Glutamatergic neuron (in vitro differentiated cells): Measurements from ENCODE around the gene SH3TC1. TPM values are rescaled to one million over a fixed set of nuclear protein-coding genes. Genes with fewer than 3 reads are reported as not detected.

Source experiments
- DNase-seq: peaks from one replicate; pipeline ENCODE4 v3.0.0; 2022
- H3K27ac Mint-ChIP-seq: one replicate; pipeline ENCODE4 v1.8.0; 2020; ENCODE audit warnings: mild to moderate bottlenecking, mixed read lengths, inconsistent platforms; ENCODE audit not compliant: unreplicated experiment
- H3K27me3 Mint-ChIP-seq: one replicate; pipeline ENCODE4 v1.8.0; 2020; ENCODE audit warnings: mild to moderate bottlenecking, moderate library complexity, mixed read lengths, inconsistent platforms; ENCODE audit not compliant: unreplicated experiment
- H3K36me3 Mint-ChIP-seq: one replicate; pipeline ENCODE4 v1.8.0; 2020; ENCODE audit warnings: mild to moderate bottlenecking, mixed read lengths, inconsistent platforms; ENCODE audit not compliant: unreplicated experiment
- H3K4me1 Mint-ChIP-seq: one replicate; pipeline ENCODE4 v1.8.0; 2020; ENCODE audit warnings: mild to moderate bottlenecking, low read depth, mixed read lengths, inconsistent platforms; ENCODE audit not compliant: unreplicated experiment
- H3K4me3 Mint-ChIP-seq: one replicate; pipeline ENCODE4 v1.8.0; 2020; ENCODE audit warnings: mild to moderate bottlenecking, mixed read lengths, inconsistent platforms; ENCODE audit not compliant: unreplicated experiment
- H3K9me3 Mint-ChIP-seq: one replicate; pipeline ENCODE4 v1.8.0; 2020; ENCODE audit warnings: mild to moderate bottlenecking, moderate library complexity, mixed read lengths, inconsistent platforms; ENCODE audit not compliant: unreplicated experiment
- total RNA-seq: library from RNA; stranded (reverse); fragmentation: NEBNext Ultra II Directional; extraction: Animal tissue kit (Norgen Biotek cat#: 25700); gene quantifications from one replicate; pipeline ENCODE4 v1.2.1, GENCODE V29; 2021; ENCODE audit not compliant: unreplicated experiment
- TF ChIP-seq, protein P1 (sequence below): fragments of 200-600 bp; sonication (generic); IDR thresholded peaks from one replicate; pipeline ENCODE4 v1.5.0; 2021; ENCODE audit not compliant: partially characterized antibody, unreplicated experiment

Gene SH3TC1
- total RNA-seq, 1 donor from 2014 or later, result not detected

DNA sequence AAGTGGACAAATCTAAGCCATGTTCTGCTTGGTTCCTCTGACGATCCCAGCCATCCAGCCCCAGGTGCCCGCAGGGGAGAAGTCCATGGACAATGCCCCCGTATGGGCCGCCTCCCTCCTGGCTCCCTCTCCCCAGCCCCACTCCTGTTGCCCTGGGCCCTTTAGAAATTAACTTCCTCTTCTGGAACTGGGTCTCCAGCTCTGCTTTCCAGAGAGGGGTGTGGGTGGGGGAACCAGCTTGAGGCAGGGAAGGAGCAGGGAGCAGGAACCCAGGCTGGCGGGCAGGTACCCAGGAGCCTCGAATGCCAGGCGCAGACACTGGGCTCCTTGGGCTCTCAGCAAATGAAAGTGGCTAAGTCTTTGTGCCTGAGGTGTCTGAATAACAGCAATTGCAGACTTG lies 27.8 kb upstream of the SH3TC1 start:
- Mint-ChIP-seq H3K9me3 (peaks cover 5% of the 10 kb centered on the region), H3K4me1 (peaks cover 9% of the 10 kb centered on the region), H3K27ac (no peak overlapping the region), H3K4me3 (peak overlapping the region; percentile 32), H3K27me3 (peaks cover 2% of the 10 kb centered on the region), H3K36me3 (no peaks in the 10 kb centered on the region)
- no peak for DNase-seq
- TF ChIP-seq, protein P1, sequence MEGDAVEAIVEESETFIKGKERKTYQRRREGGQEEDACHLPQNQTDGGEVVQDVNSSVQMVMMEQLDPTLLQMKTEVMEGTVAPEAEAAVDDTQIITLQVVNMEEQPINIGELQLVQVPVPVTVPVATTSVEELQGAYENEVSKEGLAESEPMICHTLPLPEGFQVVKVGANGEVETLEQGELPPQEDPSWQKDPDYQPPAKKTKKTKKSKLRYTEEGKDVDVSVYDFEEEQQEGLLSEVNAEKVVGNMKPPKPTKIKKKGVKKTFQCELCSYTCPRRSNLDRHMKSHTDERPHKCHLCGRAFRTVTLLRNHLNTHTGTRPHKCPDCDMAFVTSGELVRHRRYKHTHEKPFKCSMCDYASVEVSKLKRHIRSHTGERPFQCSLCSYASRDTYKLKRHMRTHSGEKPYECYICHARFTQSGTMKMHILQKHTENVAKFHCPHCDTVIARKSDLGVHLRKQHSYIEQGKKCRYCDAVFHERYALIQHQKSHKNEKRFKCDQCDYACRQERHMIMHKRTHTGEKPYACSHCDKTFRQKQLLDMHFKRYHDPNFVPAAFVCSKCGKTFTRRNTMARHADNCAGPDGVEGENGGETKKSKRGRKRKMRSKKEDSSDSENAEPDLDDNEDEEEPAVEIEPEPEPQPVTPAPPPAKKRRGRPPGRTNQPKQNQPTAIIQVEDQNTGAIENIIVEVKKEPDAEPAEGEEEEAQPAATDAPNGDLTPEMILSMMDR, result no peak

DNA sequence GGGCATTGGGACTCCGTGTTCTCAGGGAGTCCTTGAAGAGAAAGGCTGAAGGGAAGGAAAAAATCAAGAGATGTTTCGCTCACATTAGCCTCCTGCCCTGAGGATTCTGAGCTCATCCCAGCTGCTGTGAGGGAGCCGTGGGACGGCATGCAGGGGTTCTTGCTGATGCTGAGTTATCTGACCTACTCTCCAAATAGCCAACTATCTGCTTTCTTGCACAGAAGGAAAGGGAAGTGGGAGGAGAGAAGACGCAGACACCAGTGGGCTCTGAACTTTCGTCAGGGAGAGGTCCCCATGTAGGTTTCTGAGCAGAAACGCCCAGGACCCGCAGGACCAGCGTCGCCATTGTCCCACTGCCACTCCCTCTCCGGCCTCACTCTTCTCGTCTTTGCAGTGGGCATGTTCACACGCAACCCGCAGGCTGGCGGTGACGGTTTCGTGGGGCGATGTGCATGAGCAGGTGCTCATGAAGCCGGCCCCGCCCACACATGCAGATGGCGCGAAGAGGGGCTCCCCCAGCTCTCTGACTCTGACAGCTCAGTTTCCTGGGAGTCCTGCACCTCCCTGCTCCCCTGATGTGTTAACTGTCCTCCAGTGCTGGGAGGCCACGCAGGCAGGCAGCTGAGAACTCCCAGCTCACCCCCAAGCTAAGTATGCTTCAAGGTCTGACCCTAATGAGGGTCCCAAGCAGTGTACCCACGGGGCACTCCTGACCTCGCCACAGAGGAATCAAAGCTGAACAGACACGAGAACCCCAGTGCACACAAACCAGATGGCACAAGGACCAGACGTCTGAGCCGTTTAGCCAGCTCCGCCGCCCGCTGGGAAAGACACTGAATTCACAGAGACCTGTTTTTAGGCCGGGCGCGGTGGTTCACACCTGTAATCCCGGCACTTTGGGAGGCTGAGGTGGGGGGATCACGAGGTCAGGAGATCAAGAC lies 26.8 kb upstream of the SH3TC1 start:
- H3K4me1 Mint-ChIP-seq, result peaks cover 9% of the 10 kb centered on the region
- H3K27me3 Mint-ChIP-seq, result peaks cover 2% of the 10 kb centered on the region
- no peak overlapping the region for H3K27ac Mint-ChIP-seq
- no peak overlapping the region for H3K4me3 Mint-ChIP-seq
- DNase-seq, result no peak
- TF ChIP-seq, protein P1, result no peak
- H3K9me3 Mint-ChIP-seq, result peaks cover 3% of the 10 kb centered on the region
- no peaks in the 10 kb centered on the region for H3K36me3 Mint-ChIP-seq

DNA sequence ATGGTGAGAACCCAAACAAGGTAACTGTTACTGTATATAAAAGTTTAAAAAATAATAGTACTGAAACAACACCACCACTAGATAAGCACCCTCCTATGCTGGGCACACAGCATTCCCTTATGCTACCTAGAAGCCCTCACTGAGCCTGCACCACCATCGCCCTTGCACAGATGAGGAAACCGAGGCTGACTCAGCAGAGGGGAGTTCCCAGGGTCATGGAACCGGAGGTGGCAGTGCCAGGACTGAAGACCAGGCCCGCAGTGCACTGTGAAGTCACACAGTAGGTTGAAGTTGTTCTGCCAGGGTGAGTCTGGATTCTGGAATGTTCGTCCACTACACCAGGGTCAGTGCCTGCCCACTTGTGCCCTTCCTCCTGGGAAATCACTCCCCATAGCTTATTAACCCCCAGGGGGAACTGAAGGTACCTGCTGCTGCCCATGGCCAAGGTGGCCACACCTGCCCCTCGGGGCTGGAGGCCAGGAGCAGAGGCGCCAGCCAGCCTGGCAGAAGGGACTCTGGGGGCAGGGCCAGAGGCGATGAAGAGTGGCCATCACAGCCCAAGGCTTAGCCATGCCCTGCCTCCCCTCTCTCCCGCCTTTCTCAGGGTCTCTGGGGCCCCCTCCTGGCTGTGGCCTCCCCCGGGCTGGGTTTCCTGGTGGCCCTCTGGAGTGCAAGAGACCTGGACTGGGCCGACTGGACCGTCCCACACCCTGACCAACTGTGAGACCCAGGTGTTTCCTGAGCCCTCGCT lies 25.4 kb upstream of the SH3TC1 start:
- Mint-ChIP-seq H3K27me3 (peaks cover 2% of the 10 kb centered on the region), H3K27ac (no peak overlapping the region), H3K9me3 (no peaks in the 10 kb centered on the region), H3K4me3 (no peak overlapping the region), H3K36me3 (no peaks in the 10 kb centered on the region), H3K4me1 (peaks cover 9% of the 10 kb centered on the region)
- TF ChIP-seq, protein P1, result no peak
- DNase-seq, result no peak

DNA sequence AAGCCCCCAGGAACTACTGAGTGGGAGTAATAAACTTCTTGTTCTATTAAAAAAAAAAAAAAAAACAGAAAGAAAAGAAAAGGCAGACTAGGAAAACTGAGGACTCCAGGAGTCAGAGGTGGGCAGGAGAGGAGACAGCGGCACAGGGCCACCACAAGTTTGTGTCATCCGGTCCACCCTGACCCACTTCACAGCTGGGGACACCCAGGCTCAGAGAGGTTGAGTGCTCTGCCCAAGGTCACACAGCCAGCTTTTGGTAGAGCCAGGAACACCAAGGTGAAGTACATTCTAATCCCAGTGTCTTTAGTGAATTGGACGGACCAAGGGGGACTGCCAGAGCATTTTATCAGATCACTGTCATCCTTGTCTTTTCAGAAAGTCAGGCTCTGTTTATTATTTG lies 24.1 kb upstream of the SH3TC1 start:
- Mint-ChIP-seq H3K27me3 (peaks cover 2% of the 10 kb centered on the region), H3K36me3 (no peaks in the 10 kb centered on the region)

More for the DNA sequence above, 24.1 kb upstream of the SH3TC1 start:
- TF ChIP-seq, protein P1, result no peak
- H3K27ac Mint-ChIP-seq, result no peak overlapping the region
- no peaks in the 10 kb centered on the region for H3K9me3 Mint-ChIP-seq
- H3K4me3 Mint-ChIP-seq, result no peak overlapping the region
- H3K4me1 Mint-ChIP-seq, result peaks cover 9% of the 10 kb centered on the region
- DNase-seq, result no peak
